Progenitor cell of endocrine pancreas (in vitro differentiated cells): ENCODE data around the gene RXRG. TPM values are rescaled to one million over a fixed set of nuclear protein-coding genes. Genes with fewer than 3 reads are reported as not detected.

Experiments used
- DNase-seq: peaks from one replicate; pipeline ENCODE4 v3.0.0; 2021; ENCODE audit warnings: low spot score; ENCODE audit not compliant: unreplicated experiment
- H3K27ac Mint-ChIP-seq: 2 replicates; pipeline ENCODE4 v1.8.0; 2021; ENCODE audit warnings: mild to moderate bottlenecking, moderate library complexity, mixed read lengths
- H3K27me3 Mint-ChIP-seq: 2 replicates; pipeline ENCODE4 v1.8.0; 2021; ENCODE audit warnings: mixed read lengths
- H3K36me3 Mint-ChIP-seq: 2 replicates; pipeline ENCODE4 v1.8.0; 2022; ENCODE audit warnings: mixed read lengths; ENCODE audit not compliant: insufficient read depth
- H3K4me1 Mint-ChIP-seq: 2 replicates; pipeline ENCODE4 v1.8.0; 2021; ENCODE audit warnings: low read depth, mixed read lengths
- H3K4me3 Mint-ChIP-seq: 2 replicates; pipeline ENCODE4 v1.8.0; 2021; ENCODE audit warnings: low read depth, mild to moderate bottlenecking, moderate library complexity, mixed read lengths
- H3K9me3 Mint-ChIP-seq: 2 replicates; pipeline ENCODE4 v1.8.0; 2021; ENCODE audit warnings: low read depth, mixed read lengths
- total RNA-seq: library from RNA; stranded (reverse); gene quantifications from 2 replicates; pipeline ENCODE4 v1.2.1, GENCODE V29; 2021
- TF ChIP-seq, protein P1 (sequence below): fragments of 200-600 bp; sonication (generic); IDR thresholded peaks from one replicate; pipeline ENCODE4 v1.5.0; 2021; ENCODE audit warnings: antibody characterized with exemption, mild to moderate bottlenecking; ENCODE audit not compliant: unreplicated experiment

RXRG gene
- total RNA-seq, 1 donor from 2014 or later: 2.2 TPM

DNA sequence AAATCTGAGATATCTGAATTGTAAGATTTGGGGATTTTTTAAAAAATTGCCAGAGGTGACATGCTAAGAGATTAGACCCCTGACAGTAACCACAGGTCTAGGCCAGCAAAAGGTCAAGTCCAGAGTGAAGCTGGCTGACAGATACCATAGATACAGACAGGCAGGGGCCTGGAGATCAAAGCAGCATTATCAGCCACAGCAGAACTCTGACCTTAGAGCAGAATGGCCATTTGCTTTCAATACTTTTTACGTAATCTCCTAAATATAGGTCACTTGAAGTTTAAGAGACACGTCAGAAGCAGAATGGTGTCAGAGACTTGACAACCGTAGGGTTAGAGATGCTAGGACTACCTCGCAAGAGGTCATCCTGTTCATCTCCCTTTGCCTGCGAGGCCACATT lies 40.8 kb upstream of the RXRG start:
- DNase-seq: no peak
- Mint-ChIP-seq H3K9me3 (no peaks in the 10 kb centered on the region), H3K4me1 (no peaks in the 10 kb centered on the region), H3K36me3 (no peaks in the 10 kb centered on the region), H3K27me3 (peaks cover 21% of the 10 kb centered on the region), H3K4me3 (no peak overlapping the region), H3K27ac (no peak overlapping the region)
- TF ChIP-seq, protein P1, sequence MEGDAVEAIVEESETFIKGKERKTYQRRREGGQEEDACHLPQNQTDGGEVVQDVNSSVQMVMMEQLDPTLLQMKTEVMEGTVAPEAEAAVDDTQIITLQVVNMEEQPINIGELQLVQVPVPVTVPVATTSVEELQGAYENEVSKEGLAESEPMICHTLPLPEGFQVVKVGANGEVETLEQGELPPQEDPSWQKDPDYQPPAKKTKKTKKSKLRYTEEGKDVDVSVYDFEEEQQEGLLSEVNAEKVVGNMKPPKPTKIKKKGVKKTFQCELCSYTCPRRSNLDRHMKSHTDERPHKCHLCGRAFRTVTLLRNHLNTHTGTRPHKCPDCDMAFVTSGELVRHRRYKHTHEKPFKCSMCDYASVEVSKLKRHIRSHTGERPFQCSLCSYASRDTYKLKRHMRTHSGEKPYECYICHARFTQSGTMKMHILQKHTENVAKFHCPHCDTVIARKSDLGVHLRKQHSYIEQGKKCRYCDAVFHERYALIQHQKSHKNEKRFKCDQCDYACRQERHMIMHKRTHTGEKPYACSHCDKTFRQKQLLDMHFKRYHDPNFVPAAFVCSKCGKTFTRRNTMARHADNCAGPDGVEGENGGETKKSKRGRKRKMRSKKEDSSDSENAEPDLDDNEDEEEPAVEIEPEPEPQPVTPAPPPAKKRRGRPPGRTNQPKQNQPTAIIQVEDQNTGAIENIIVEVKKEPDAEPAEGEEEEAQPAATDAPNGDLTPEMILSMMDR: no peak

DNA sequence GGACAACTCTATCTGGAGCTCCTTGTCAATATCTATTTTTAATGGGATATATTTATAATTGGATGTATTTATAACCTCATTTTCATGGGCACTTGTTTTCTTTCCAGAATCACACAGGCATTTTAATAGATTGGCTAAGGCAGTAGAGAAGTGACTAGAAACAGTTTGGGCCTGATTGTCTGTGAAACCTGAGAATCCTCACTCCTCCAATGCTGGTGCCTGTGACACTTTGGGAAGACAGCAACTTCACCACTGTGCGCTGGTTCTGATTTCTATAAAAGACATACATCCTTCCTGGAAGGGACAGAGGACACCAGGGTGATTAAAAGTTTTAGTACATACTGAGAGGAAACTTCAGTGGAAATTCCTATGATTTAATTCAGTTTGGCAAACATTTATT lies 39.6 kb upstream of the RXRG start:
- no peak for DNase-seq
- TF ChIP-seq, protein P1: no peak
- Mint-ChIP-seq H3K4me3 (no peak overlapping the region), H3K36me3 (no peaks in the 10 kb centered on the region), H3K27me3 (peaks cover 18% of the 10 kb centered on the region), H3K9me3 (no peaks in the 10 kb centered on the region), H3K27ac (no peak overlapping the region), H3K4me1 (no peaks in the 10 kb centered on the region)

DNA sequence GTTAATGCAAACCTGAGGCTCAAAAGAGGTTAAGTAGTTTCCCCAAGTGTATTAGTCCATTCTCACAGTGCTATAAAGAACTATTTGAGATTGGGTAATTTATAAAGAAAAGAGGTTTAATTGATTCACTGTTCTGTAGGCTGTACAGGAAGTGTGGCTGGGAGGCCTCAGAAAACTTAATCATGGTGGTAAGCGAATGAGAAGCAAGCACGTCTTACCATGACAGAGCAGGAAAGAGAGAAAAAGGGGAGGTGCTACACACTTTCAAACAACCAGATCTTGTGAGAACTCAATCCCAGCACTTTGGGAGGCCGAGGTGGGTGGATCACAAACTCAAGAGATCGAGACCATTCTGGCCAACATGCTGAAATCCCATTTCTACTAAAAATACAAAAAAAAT lies 38.5 kb upstream of the RXRG start:
- Mint-ChIP-seq H3K4me1 (no peaks in the 10 kb centered on the region), H3K27ac (no peak overlapping the region), H3K9me3 (no peaks in the 10 kb centered on the region), H3K27me3 (peaks cover 21% of the 10 kb centered on the region), H3K4me3 (no peak overlapping the region), H3K36me3 (no peaks in the 10 kb centered on the region)
- DNase-seq: no peak
- TF ChIP-seq, protein P1: no peak

DNA sequence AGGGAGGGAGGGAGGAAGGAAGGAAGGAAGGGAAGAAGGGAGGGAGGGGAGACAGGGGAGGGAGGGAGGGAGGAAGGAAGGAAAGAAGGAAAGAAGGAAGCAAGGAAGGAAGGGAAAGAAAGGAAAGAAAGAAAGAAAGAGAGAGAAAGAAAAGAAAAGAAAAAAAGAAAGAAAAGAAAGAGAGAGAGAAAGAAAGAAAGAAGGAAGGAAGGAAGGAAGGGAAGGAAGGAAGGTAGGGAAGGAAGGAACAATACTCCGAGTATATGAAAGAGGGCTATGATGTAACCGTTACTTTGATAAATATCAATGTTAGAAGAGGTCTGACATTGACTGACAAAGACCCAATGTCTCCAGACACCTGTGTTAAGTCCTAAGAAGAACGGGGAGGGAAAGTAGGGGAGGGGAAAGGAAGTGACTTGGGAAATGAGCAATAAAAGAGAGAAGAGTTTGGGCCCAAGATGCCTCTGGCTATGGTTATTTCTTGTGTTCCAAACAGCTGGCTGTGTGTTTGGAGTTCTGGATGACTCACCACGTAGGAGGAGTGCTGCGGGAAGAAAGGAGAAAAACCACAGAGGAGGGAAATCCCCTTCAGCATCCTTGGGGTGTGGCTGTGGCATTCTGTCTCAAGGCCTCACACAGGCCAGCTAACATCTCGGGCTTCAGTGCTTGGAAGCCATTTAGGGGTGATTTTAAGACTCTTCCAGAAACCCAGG lies 37.0 kb upstream of the RXRG start:
- TF ChIP-seq, protein P1: no peak
- peaks cover 21% of the 10 kb centered on the region for H3K27me3 Mint-ChIP-seq
- no peak for DNase-seq
- no peaks in the 10 kb centered on the region for H3K36me3 Mint-ChIP-seq
- H3K4me1 Mint-ChIP-seq: no peaks in the 10 kb centered on the region
- no peak overlapping the region for H3K4me3 Mint-ChIP-seq
- no peak overlapping the region for H3K27ac Mint-ChIP-seq
- H3K9me3 Mint-ChIP-seq: no peaks in the 10 kb centered on the region

DNA sequence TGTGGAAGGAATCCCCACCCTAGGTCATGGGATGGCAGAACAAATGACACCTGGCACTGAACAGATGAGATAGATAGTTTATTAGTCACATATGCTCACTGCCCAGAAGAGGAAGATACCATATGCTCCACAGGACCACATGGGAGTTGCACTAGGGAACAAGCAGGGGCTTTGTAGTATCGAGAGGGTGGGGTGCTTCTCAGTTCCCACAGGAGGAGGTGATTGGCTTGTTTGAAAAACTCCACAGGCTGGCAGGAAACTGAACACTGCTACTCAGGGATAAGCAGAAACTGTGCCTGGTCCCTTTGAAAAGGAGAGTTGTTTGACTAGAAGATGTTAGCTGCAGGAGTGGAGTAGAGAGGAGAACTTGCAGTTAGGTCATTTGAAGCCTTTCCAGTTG lies 31.9 kb upstream of the RXRG start:
- no peak for DNase-seq
- Mint-ChIP-seq H3K4me1 (no peaks in the 10 kb centered on the region), H3K36me3 (no peaks in the 10 kb centered on the region), H3K9me3 (no peaks in the 10 kb centered on the region), H3K27ac (no peak overlapping the region), H3K4me3 (no peak overlapping the region), H3K27me3 (peaks cover 22% of the 10 kb centered on the region)
- TF ChIP-seq, protein P1: no peak
